RWPE2 (cell line): ENCODE results near the gene RAB9B.

Experiments
- ATAC-seq: fragments of 200-7000 bp; cut with Tn5 transposase; 3 replicates; pipeline ENCODE4 v1.9.1; 2021; ENCODE audit warnings: low read depth
- DNase-seq: peaks from one replicate; pipeline ENCODE4 v3.0.0-alpha.2; 2020; ENCODE audit warnings: low spot score
- H3K27ac ChIP-seq: fragments of 450-650 bp; 2 replicates; pipeline ENCODE4 v1.5.1; 2017; ENCODE audit warnings: mild to moderate bottlenecking; ENCODE audit not compliant: poor library complexity, severe bottlenecking
- H3K27me3 ChIP-seq: fragments of 250-450 bp; sonication (Bioruptor Pico); 2 replicates; pipeline ENCODE4 v1.5.1; 2021; ENCODE audit warnings: mild to moderate bottlenecking, moderate library complexity; ENCODE audit not compliant: insufficient read depth, poor library complexity, severe bottlenecking
- H3K36me3 ChIP-seq: fragments of 250-450 bp; sonication (Bioruptor Pico); 2 replicates; pipeline ENCODE4 v1.5.1; 2020; ENCODE audit warnings: low read depth, mild to moderate bottlenecking, moderate library complexity
- H3K4me1 ChIP-seq: fragments of 250-450 bp; sonication (Bioruptor Pico); 2 replicates; pipeline ENCODE4 v1.5.1; 2021; ENCODE audit warnings: mild to moderate bottlenecking, moderate library complexity; ENCODE audit not compliant: insufficient read depth, poor library complexity, severe bottlenecking
- H3K4me3 ChIP-seq: fragments of 250-450 bp; sonication (Bioruptor Pico); 2 replicates; pipeline ENCODE4 v1.5.1; 2021; ENCODE audit warnings: mild to moderate bottlenecking, moderate library complexity; ENCODE audit not compliant: severe bottlenecking
- H3K9me3 ChIP-seq: fragments of 250-450 bp; sonication (Bioruptor Pico); 2 replicates; pipeline ENCODE4 v1.5.1; 2021; ENCODE audit warnings: mild to moderate bottlenecking, moderate library complexity; ENCODE audit not compliant: severe bottlenecking
- CTCF ChIP-seq: fragments of 450-650 bp; IDR thresholded peaks from one replicate; pipeline ENCODE4 v1.5.1; 2017; ENCODE audit warnings: mild to moderate bottlenecking, moderate library complexity; ENCODE audit not compliant: poor library complexity, severe bottlenecking

The RAB9B gene

GRCh38 chrX:103864886-103865534 lies 33.0 kb upstream of the RAB9B start:
- Histone ChIP-seq H3K9me3 (no peaks in the 10 kb centered on the region), H3K27ac (no peak overlapping the region), H3K4me3 (no peak overlapping the region), H3K4me1 (no peaks in the 10 kb centered on the region), H3K27me3 (no peaks in the 10 kb centered on the region), H3K36me3 (no peaks in the 10 kb centered on the region)
- ATAC-seq (no peak), DNase-seq (no peak)
- TF ChIP-seq CTCF: no peak

DNA sequence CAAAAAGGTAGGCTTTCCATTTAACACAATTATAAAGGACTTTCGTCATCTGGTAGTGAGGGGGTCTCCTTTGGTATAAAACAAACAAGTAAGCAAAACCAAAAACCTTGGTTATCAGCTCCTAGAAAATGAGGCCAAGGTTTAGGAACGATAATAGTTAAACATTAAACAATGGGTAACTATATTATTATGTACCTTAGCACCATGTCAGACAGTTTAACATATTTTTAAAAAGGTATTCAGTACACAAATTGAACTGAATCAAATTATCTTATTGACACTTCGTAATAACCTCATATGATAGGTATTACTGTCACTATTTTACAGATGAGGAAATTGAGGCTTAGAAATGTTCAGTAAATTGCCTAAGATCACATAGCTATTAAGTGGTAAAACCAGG lies 32.1 kb upstream of the RAB9B start:
- ATAC-seq (no peak), DNase-seq (no peak)
- no peak overlapping the region for H3K4me3 ChIP-seq
- H3K27me3 ChIP-seq: no peaks in the 10 kb centered on the region
- no peaks in the 10 kb centered on the region for H3K4me1 ChIP-seq
- H3K9me3 ChIP-seq: no peaks in the 10 kb centered on the region
- no peaks in the 10 kb centered on the region for H3K36me3 ChIP-seq
- TF ChIP-seq CTCF: no peak
- no peak overlapping the region for H3K27ac ChIP-seq

GRCh38 chrX:103861200-103861599 lies 29.1 kb upstream of the RAB9B start:
- Histone ChIP-seq H3K4me3 (no peak overlapping the region), H3K27ac (no peak overlapping the region), H3K9me3 (no peaks in the 10 kb centered on the region), H3K27me3 (no peaks in the 10 kb centered on the region), H3K4me1 (no peaks in the 10 kb centered on the region), H3K36me3 (no peaks in the 10 kb centered on the region)
- no peak for TF ChIP-seq CTCF
- no peak for DNase-seq
- peak; percentile 57; the same call in 2 of the 3 replicates for ATAC-seq

GRCh38 chrX:103849558-103849957 lies 17.5 kb upstream of the RAB9B start:
- H3K27me3 ChIP-seq: no peaks in the 10 kb centered on the region
- DNase-seq (no peak), ATAC-seq (no peak)
- H3K27ac ChIP-seq: no peak overlapping the region
- H3K4me3 ChIP-seq: no peak overlapping the region
- no peaks in the 10 kb centered on the region for H3K9me3 ChIP-seq
- no peaks in the 10 kb centered on the region for H3K36me3 ChIP-seq
- H3K4me1 ChIP-seq: no peaks in the 10 kb centered on the region
- TF ChIP-seq CTCF: no peak

- no peak overlapping the region for H3K4me3 ChIP-seq
- H3K36me3 ChIP-seq: no peaks in the 10 kb centered on the region
- ATAC-seq (0 out of 3 replicates have a peak, but pooled peaks have one; percentile 45), DNase-seq (no peak)
- H3K9me3 ChIP-seq: no peaks in the 10 kb centered on the region
- H3K27me3 ChIP-seq: no peaks in the 10 kb centered on the region
- H3K27ac ChIP-seq: no peak overlapping the region
- no peaks in the 10 kb centered on the region for H3K4me1 ChIP-seq
- TF ChIP-seq CTCF: no peak
These were observed 15.3 kb upstream of the RAB9B start for GRCh38 chrX:103847174-103847870.
